GM23338 (cell line): ENCODE measurements around the gene FAP. TPM values are rescaled to one million over a fixed set of nuclear protein-coding genes. Genes with fewer than 3 reads are reported as not detected.

Experiments used
- ATAC-seq: fragments of 200-7000 bp; cut with Tn5 transposase; 3 replicates; pipeline ENCODE4 v1.9.1; 2020
- DNase-seq: peaks from one replicate; pipeline ENCODE4 v3.0.0-alpha.2; 2015; ENCODE audit warnings: low spot score
- H2AFZ ChIP-seq: fragments of 200-600 bp; sonication (generic); 2 replicates; pipeline ENCODE4 v1.8.0; 2016; ENCODE audit warnings: antibody characterized with exemption, mild to moderate bottlenecking, moderate library complexity
- H3F3A ChIP-seq: fragments of 200-600 bp; sonication (generic); replicated peaks from 2 replicates; pipeline ENCODE4 v1.8.0; 2017; ENCODE audit warnings: antibody characterized with exemption, mixed run types, low read depth
- H3K27ac ChIP-seq: fragments of 200-600 bp; sonication (generic); 2 replicates; pipeline ENCODE4 v1.6.1; 2016; ENCODE audit warnings: low read depth
- H3K27me3 ChIP-seq: fragments of 200-600 bp; sonication (generic); 2 replicates; pipeline ENCODE4 v1.8.0; 2016; ENCODE audit warnings: mild to moderate bottlenecking, mixed run types, moderate library complexity; ENCODE audit not compliant: insufficient read depth
- H3K36me3 ChIP-seq: fragments of 200-600 bp; sonication (generic); 2 replicates; pipeline ENCODE4 v1.8.0; 2016; ENCODE audit warnings: mild to moderate bottlenecking; ENCODE audit not compliant: insufficient read depth
- H3K4me1 ChIP-seq: fragments of 200-600 bp; sonication (generic); 2 replicates; pipeline ENCODE4 v1.8.0; 2016; ENCODE audit warnings: mild to moderate bottlenecking, moderate library complexity; ENCODE audit not compliant: insufficient read depth
- H3K4me2 ChIP-seq: fragments of 200-600 bp; sonication (generic); 2 replicates; pipeline ENCODE4 v1.7.1; 2017; ENCODE audit warnings: mixed run types
- H3K4me3 ChIP-seq: fragments of 200-600 bp; sonication (generic); 2 replicates; pipeline ENCODE4 v1.6.1; 2016; ENCODE audit warnings: mixed run types
- H3K79me2 ChIP-seq: fragments of 200-600 bp; sonication (generic); replicated peaks from 2 replicates; pipeline ENCODE4 v1.8.0; 2017; ENCODE audit warnings: mild to moderate bottlenecking; ENCODE audit not compliant: insufficient read depth
- H3K9me2 ChIP-seq: fragments of 200-600 bp; sonication (generic); 2 replicates; pipeline ENCODE4 v1.8.0; 2017; ENCODE audit not compliant: insufficient read depth
- H4K20me1 ChIP-seq: fragments of 200-600 bp; sonication (generic); replicated peaks from 2 replicates; pipeline ENCODE4 v1.8.0; 2017; ENCODE audit warnings: mild to moderate bottlenecking; ENCODE audit not compliant: insufficient read depth
- H3K27ac Mint-ChIP-seq: 2 replicates; pipeline ENCODE4 v1.8.0; 2020; ENCODE audit warnings: inconsistent platforms, mild to moderate bottlenecking, moderate library complexity, mixed read lengths
- H3K27me3 Mint-ChIP-seq: 3 replicates; pipeline ENCODE4 v1.8.0; 2022; ENCODE audit warnings: low read depth, mild to moderate bottlenecking, moderate library complexity, mixed read lengths, inconsistent platforms; ENCODE audit not compliant: insufficient read depth, poor library complexity
- H3K36me3 Mint-ChIP-seq: 3 replicates; pipeline ENCODE4 v1.8.0; 2021; ENCODE audit warnings: low read depth, mild to moderate bottlenecking, inconsistent platforms, moderate library complexity, mixed read lengths
- H3K4me1 Mint-ChIP-seq: 3 replicates; pipeline ENCODE4 v1.8.0; 2020; ENCODE audit warnings: mild to moderate bottlenecking, inconsistent platforms, mixed read lengths
- H3K4me3 Mint-ChIP-seq: 3 replicates; pipeline ENCODE4 v1.8.0; 2021; ENCODE audit warnings: moderate library complexity, mild to moderate bottlenecking, inconsistent platforms, mixed read lengths
- H3K9me3 Mint-ChIP-seq: 3 replicates; pipeline ENCODE4 v1.8.0; 2020; ENCODE audit warnings: moderate library complexity, mild to moderate bottlenecking, inconsistent platforms, mixed read lengths
- CREB1 ChIP-seq: fragments of 250-450 bp; sonication (Bioruptor Pico); IDR thresholded peaks from 2 replicates; pipeline ENCODE4 v1.5.0; 2020; ENCODE audit warnings: low read depth, mild to moderate bottlenecking, moderate library complexity
- CTCF ChIP-seq, 2 experiments: fragments of 200-600 bp in 1 of 2; sonication (generic) in 1 of 2; conservative IDR thresholded peaks; 2 replicates each; pipeline versions ENCODE4 v1.5.1 to v1.6.1; 2016 to 2017; ENCODE audit warnings: antibody characterized with exemption in 2 of 2, low read depth in 2 of 2, mild to moderate bottlenecking in 2 of 2, moderate library complexity in 1 of 2
- ETS1 ChIP-seq: IDR thresholded peaks from 2 replicates; pipeline ENCODE4 v1.6.1; 2016; ENCODE audit warnings: antibody characterized with exemption
- EZH2 ChIP-seq: fragments of 200-600 bp; sonication (generic); IDR thresholded peaks from one replicate; pipeline ENCODE4 v1.8.0; 2017; ENCODE audit warnings: antibody characterized with exemption, mild to moderate bottlenecking, low read depth; ENCODE audit not compliant: unreplicated experiment
- EZH2phosphoT487 ChIP-seq: fragments of 200-600 bp; sonication (generic); IDR thresholded peaks from one replicate; pipeline ENCODE4 v1.8.1; 2018; ENCODE audit warnings: antibody characterized with exemption; ENCODE audit not compliant: unreplicated experiment
- JUNB ChIP-seq: IDR thresholded peaks from one replicate; pipeline ENCODE4 v1.6.1; 2016; ENCODE audit warnings: antibody characterized with exemption; ENCODE audit not compliant: unreplicated experiment
- NANOG ChIP-seq: IDR thresholded peaks from 2 replicates; pipeline ENCODE4 v1.6.1; 2016; ENCODE audit warnings: antibody characterized with exemption, borderline replicate concordance
- POLR2AphosphoS5 ChIP-seq: IDR thresholded peaks from 2 replicates; pipeline ENCODE4 v1.6.1; 2016; ENCODE audit warnings: antibody characterized with exemption, low read depth
- REST ChIP-seq: IDR thresholded peaks from one replicate; pipeline ENCODE4 v1.6.1; 2018; ENCODE audit warnings: antibody characterized with exemption; ENCODE audit not compliant: unreplicated experiment
- STAT1 ChIP-seq: IDR thresholded peaks from one replicate; pipeline ENCODE4 v1.6.1; 2016; ENCODE audit warnings: antibody characterized with exemption; ENCODE audit not compliant: unreplicated experiment
- ZNF114 ChIP-seq: fragments of 250-450 bp; sonication (Bioruptor Pico); IDR thresholded peaks from 2 replicates; pipeline ENCODE4 v1.5.0; 2020; ENCODE audit warnings: mild to moderate bottlenecking, moderate library complexity
- ZNF331 ChIP-seq: fragments of 250-450 bp; sonication (Bioruptor Pico); IDR thresholded peaks from 2 replicates; pipeline ENCODE4 v1.5.0; 2020; ENCODE audit warnings: low read depth, mild to moderate bottlenecking, moderate library complexity
- ZNF462 ChIP-seq: fragments of 250-450 bp; sonication (Bioruptor Pico); IDR thresholded peaks from 2 replicates; pipeline ENCODE4 v1.5.0; 2020; ENCODE audit warnings: mild to moderate bottlenecking, moderate library complexity
- polyA plus RNA-seq: library from polyadenylated mRNA; unstranded; fragments of >200 nt; fragmentation: Nextera tagmentation; extraction: Ambion mirVana; gene quantifications from 2 replicates; pipeline ENCODE4 v1.2.1, GENCODE V29; 2016
- total RNA-seq: library from RNA; depleted of rRNA; stranded (reverse); fragments of >200 nt; shearing (Covaris generic); gene quantifications from 2 replicates; pipeline ENCODE4 v1.2.3, GENCODE V29; 2014

Gene FAP
- total and polyA plus RNA-seq, 2 experiments from 2014 or later = not detected

- Histone ChIP-seq H3K36me3 (no peaks in the 10 kb centered on the region), H3K4me3 (no peak overlapping the region), H3F3A (no peaks in the 10 kb centered on the region), H2AFZ (no peak overlapping the region), H3K27ac (no peak overlapping the region), H3K79me2 (no peaks in the 10 kb centered on the region), H4K20me1 (no peaks in the 10 kb centered on the region), H3K4me2 (no peak overlapping the region), H3K27me3 (no peaks in the 10 kb centered on the region), H3K4me1 (no peaks in the 10 kb centered on the region), H3K9me2 (no peaks in the 10 kb centered on the region)
- ATAC-seq (no peak), DNase-seq (no peak)
- H3K4me3 Mint-ChIP-seq = no peak overlapping the region
- H3K27me3 Mint-ChIP-seq = no peaks in the 10 kb centered on the region
- no peaks in the 10 kb centered on the region for H3K9me3 Mint-ChIP-seq
- TF ChIP-seq ZNF114 (CRISPR knock-in tag) (no peak), JUNB (no peak), ETS1 (no peak), CTCF (conservative IDR thresholded peaks at IDR 0.05; ENCODE audit: low read depth in 2 of 2) (no peak), POLR2AphosphoS5 (no peak), REST (no peak), NANOG (no peak), CREB1 (no peak), EZH2 (no peak), STAT1 (no peak), ZNF462 (CRISPR knock-in tag) (no peak), EZH2phosphoT487 (no peak), ZNF331 (CRISPR knock-in tag) (no peak)
- H3K27ac Mint-ChIP-seq = no peak overlapping the region
- no peaks in the 10 kb centered on the region for H3K4me1 Mint-ChIP-seq
- H3K36me3 Mint-ChIP-seq = no peaks in the 10 kb centered on the region
These were observed 31.5 kb downstream of the FAP start for GRCh38 chr2:162211732-162212131.
